Measurements from ENCODE around the gene PKP1. TPM values are rescaled to one million over a fixed set of nuclear protein-coding genes. Genes with fewer than 3 reads are reported as not detected.

The PKP1 gene
- total and polyA plus RNA-seq, 10 of the 15 experiments (the other 5 are each of a cell fraction or from before 2014, with no cell fraction given), result 0.03 TPM; not detected in 9

- Histone ChIP-seq H3K9me3 (replicated peaks; ENCODE audit: control insufficient read depth, insufficient read depth, low read length) (no peaks in the 10 kb centered on the region), H3K4me1 (ENCODE audit: control insufficient read depth, insufficient read depth, low read length) (no peaks in the 10 kb centered on the region), H2AFZ (ENCODE audit: control insufficient read depth, low read depth, low read length) (no peak overlapping the region), H3K79me2 (ENCODE audit: control insufficient read depth, insufficient read depth, low read length) (no peaks in the 10 kb centered on the region), H4K20me1 (ENCODE audit: control insufficient read depth, insufficient read depth) (no peaks in the 10 kb centered on the region), H3K4me2 (ENCODE audit: control insufficient read depth, insufficient read depth) (no peak overlapping the region), H3K27ac (ENCODE audit: control insufficient read depth, insufficient read depth) (no peak overlapping the region), H3K27me3 (replicated peaks in 1 of 2; ENCODE audit: control insufficient read depth in 2 of 2, insufficient read depth in 2 of 2, low read length in 1 of 2) (peaks cover 8 to 13% of the 10 kb centered on the region in 2 experiments), H3K9ac (ENCODE audit: control insufficient read depth, insufficient read depth, low read length) (no peak overlapping the region), H3K4me3 (no peak overlapping the region), H3K36me3 (ENCODE audit: control insufficient read depth in 2 of 2, insufficient read depth in 2 of 2, low read length in 1 of 2) (no peaks in the 10 kb centered on the region)
- FAIRE-seq, result no peak
- ChIA-PET POLR2A (no interaction called here), SMC1A (ENCODE audit: uncharacterized antibody, unreplicated experiment) (interaction anchor here (0.6 kb wide), 1 partner anchor 877 kb away, joined by 3 read pairs; no protein-coding TSS in a partner anchor), RAD21 (ENCODE audit: unreplicated experiment) (no interaction called here), CTCF (no interaction called here)
- intact Hi-C loops (cut with micrococcal nuclease; ENCODE audit: unreplicated experiment), result no loop called here
- no peak for DNase-seq (ENCODE audit: low read depth, low spot score)
- ATAC-seq, result no peak
- in situ Hi-C loops (cut with MboI), result no loop called here
- no TSS peak for BruUV-seq (replicated peaks)
- WGBS (ENCODE audit: insufficient coverage, insufficient replicate concordance, low lambda C conversion rate, missing lambda C conversion rate), result 43% methylated on average over 5 of the region's 5 CpGs
- TF ChIP-seq ZBED1 (IDR thresholded peaks at IDR 0.05; ENCODE audit: borderline replicate concordance) (no peak), NR2F1 (conservative IDR thresholded peaks at IDR 0.05) (no peak), PAX8 (IDR thresholded peaks at IDR 0.05) (no peak), IKZF2 (IDR thresholded peaks at IDR 0.05) (no peak)
- TF ChIP-seq, protein P1, sequence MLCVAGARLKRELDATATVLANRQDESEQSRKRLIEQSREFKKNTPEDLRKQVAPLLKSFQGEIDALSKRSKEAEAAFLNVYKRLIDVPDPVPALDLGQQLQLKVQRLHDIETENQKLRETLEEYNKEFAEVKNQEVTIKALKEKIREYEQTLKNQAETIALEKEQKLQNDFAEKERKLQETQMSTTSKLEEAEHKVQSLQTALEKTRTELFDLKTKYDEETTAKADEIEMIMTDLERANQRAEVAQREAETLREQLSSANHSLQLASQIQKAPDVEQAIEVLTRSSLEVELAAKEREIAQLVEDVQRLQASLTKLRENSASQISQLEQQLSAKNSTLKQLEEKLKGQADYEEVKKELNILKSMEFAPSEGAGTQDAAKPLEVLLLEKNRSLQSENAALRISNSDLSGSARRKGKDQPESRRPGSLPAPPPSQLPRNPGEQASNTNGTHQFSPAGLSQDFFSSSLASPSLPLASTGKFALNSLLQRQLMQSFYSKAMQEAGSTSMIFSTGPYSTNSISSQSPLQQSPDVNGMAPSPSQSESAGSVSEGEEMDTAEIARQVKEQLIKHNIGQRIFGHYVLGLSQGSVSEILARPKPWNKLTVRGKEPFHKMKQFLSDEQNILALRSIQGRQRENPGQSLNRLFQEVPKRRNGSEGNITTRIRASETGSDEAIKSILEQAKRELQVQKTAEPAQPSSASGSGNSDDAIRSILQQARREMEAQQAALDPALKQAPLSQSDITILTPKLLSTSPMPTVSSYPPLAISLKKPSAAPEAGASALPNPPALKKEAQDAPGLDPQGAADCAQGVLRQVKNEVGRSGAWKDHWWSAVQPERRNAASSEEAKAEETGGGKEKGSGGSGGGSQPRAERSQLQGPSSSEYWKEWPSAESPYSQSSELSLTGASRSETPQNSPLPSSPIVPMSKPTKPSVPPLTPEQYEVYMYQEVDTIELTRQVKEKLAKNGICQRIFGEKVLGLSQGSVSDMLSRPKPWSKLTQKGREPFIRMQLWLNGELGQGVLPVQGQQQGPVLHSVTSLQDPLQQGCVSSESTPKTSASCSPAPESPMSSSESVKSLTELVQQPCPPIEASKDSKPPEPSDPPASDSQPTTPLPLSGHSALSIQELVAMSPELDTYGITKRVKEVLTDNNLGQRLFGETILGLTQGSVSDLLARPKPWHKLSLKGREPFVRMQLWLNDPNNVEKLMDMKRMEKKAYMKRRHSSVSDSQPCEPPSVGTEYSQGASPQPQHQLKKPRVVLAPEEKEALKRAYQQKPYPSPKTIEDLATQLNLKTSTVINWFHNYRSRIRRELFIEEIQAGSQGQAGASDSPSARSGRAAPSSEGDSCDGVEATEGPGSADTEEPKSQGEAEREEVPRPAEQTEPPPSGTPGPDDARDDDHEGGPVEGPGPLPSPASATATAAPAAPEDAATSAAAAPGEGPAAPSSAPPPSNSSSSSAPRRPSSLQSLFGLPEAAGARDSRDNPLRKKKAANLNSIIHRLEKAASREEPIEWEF (IDR thresholded peaks at IDR 0.05; ENCODE audit: insufficient replicate concordance, low read depth, low read length), result no peak
- TF ChIP-seq, protein P2, sequence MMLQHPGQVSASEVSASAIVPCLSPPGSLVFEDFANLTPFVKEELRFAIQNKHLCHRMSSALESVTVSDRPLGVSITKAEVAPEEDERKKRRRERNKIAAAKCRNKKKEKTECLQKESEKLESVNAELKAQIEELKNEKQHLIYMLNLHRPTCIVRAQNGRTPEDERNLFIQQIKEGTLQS (IDR thresholded peaks at IDR 0.05; ENCODE audit: borderline replicate concordance, extremely low read depth, low read depth, low read length), result no peak
Observed at GRCh38 chr1:201316556-201316955, 33.2 kb downstream of the PKP1 start.
